A549 (cell line): ENCODE results near the gene PAK4. TPM values are rescaled to one million over a fixed set of nuclear protein-coding genes. Genes with fewer than 3 reads are reported as not detected.

Source experiments
- ATAC-seq, 2 experiments: fragments of 200-7000 bp in 1 of 2; fragments of >200 bp in 1 of 2; cut with Nextera tagmentation in 1 of 2; cut with Tn5 transposase in 1 of 2; 3 replicates each; pipeline versions ENCODE4 v1.8.0 to v1.9.1; 2018 to 2020; ENCODE audit warnings: mild to moderate bottlenecking in 1 of 2, moderate library complexity in 1 of 2
- CTCF ChIA-PET: fragments of 300-600 bp; sonication (Branson Sonifier 250); formaldehyde crosslinking; extraction: SDS; loops from one replicate; lab custom pipeline; 2021; ENCODE audit warnings: antibody characterized with exemption, inconsistent platforms; lab: Yijun Ruan, JAX
- POLR2A ChIA-PET: fragments of 350-600 bp; formaldehyde crosslinking; extraction: SDS; loops from one replicate; lab custom pipeline; 2021; ENCODE audit warnings: antibody characterized with exemption, inconsistent platforms; lab: Yijun Ruan, JAX
- DNase-seq, 2 experiments: peaks; one replicate each; pipeline versions ENCODE4 v3.0.0 to v3.0.0-alpha.2; 2011 to 2016; ENCODE audit warnings: low read depth in 1 of 2, low spot score in 1 of 2
- FAIRE-seq: peaks from 2 replicates; lab custom pipeline; 2011; peaks lifted over from hg19 to GRCh38; lab: Jason Lieb, UNC
- H3K27ac ChIP-seq, 2 experiments: fragments of >200 bp; sonication (Bioruptor Twin); formaldehyde crosslinking; 3 replicates each; pipeline ENCODE4 v1.5.1; 2016 to 2017
- H3K4me1 ChIP-seq: fragments of >200 bp; sonication (Bioruptor Twin); formaldehyde crosslinking; 3 replicates; pipeline ENCODE4 v1.6.1; 2016
- H3K4me2 ChIP-seq: fragments of >200 bp; sonication (Bioruptor Twin); formaldehyde crosslinking; 3 replicates; pipeline ENCODE4 v1.6.1; 2016
- H3K4me3 ChIP-seq: fragments of >200 bp; sonication (Bioruptor Twin); formaldehyde crosslinking; 3 replicates; pipeline ENCODE4 v1.5.1; 2016
- H3K9me3 ChIP-seq: fragments of >200 bp; sonication (Bioruptor Twin); formaldehyde crosslinking; 3 replicates; pipeline ENCODE4 v1.6.1; 2016
- ATOH8 ChIP-seq: fragments of 250-450 bp; sonication (Bioruptor Pico); IDR thresholded peaks from 2 replicates; pipeline ENCODE4 v1.5.0; 2020; ENCODE audit warnings: low read depth, mild to moderate bottlenecking, moderate library complexity
- BCL3 ChIP-seq: fragments of >200 bp; sonication (Bioruptor Twin); formaldehyde crosslinking; IDR thresholded peaks from 3 replicates; pipeline ENCODE4 v1.6.1; 2016
- CBX8 ChIP-seq: fragments of 200-600 bp; sonication (generic); IDR thresholded peaks from 2 replicates; pipeline ENCODE4 v1.6.1; 2016
- CEBPB ChIP-seq, 2 experiments: fragments of >200 bp in 1 of 2; sonication (Bioruptor Twin) in 1 of 2; formaldehyde crosslinking in 1 of 2; IDR thresholded peaks; 2 replicates each; pipeline ENCODE4 v1.6.1; 2012 to 2016
- CTCF ChIP-seq: fragments of >200 bp; sonication (Bioruptor Twin); formaldehyde crosslinking; IDR thresholded peaks from 3 replicates; pipeline ENCODE4 v1.5.1; 2016
- EHF ChIP-seq: fragments of 250-450 bp; sonication (Bioruptor Pico); IDR thresholded peaks from 2 replicates; pipeline ENCODE4 v1.5.0; 2020; ENCODE audit warnings: mild to moderate bottlenecking
- HEYL ChIP-seq: fragments of 250-450 bp; sonication (Bioruptor Pico); IDR thresholded peaks from 2 replicates; pipeline ENCODE4 v1.8.0; 2021; ENCODE audit warnings: mild to moderate bottlenecking, moderate library complexity
- HOXA7 ChIP-seq: fragments of 250-450 bp; sonication (Bioruptor Pico); IDR thresholded peaks from 2 replicates; pipeline ENCODE4 v1.5.0; 2020; ENCODE audit warnings: mild to moderate bottlenecking, moderate library complexity
- HOXB13 ChIP-seq: fragments of 250-450 bp; sonication (Bioruptor Pico); IDR thresholded peaks from 2 replicates; pipeline ENCODE4 v1.5.0; 2020; ENCODE audit warnings: low read depth, mild to moderate bottlenecking, moderate library complexity
- HOXB5 ChIP-seq: fragments of 250-450 bp; sonication (Bioruptor Pico); IDR thresholded peaks from 2 replicates; pipeline ENCODE4 v1.5.0; 2020; ENCODE audit warnings: mild to moderate bottlenecking, moderate library complexity
- JUNB ChIP-seq: fragments of >200 bp; sonication (Bioruptor Twin); formaldehyde crosslinking; IDR thresholded peaks from 2 replicates; pipeline ENCODE4 v1.6.1; 2016
- KDM5A ChIP-seq: fragments of 200-600 bp; sonication (generic); IDR thresholded peaks from 2 replicates; pipeline ENCODE4 v1.6.1; 2016; ENCODE audit warnings: antibody characterized with exemption, mild to moderate bottlenecking
- POLR2AphosphoS2 ChIP-seq: conservative IDR thresholded peaks from 2 replicates; pipeline ENCODE4 v1.6.1; 2012; ENCODE audit warnings: low read length, improper control_type of control experiment, inconsistent platforms
- RAD21 ChIP-seq, 2 experiments: fragments of >200 bp in 1 of 2; sonication (Bioruptor Twin) in 1 of 2; formaldehyde crosslinking in 1 of 2; IDR thresholded peaks in 1 of 2; conservative IDR thresholded peaks in 1 of 2; 2 replicates in 1 of 2; 3 replicates in 1 of 2; pipeline ENCODE4 v1.6.1; 2012 to 2018; ENCODE audit warnings: inconsistent platforms in 1 of 2
- REST ChIP-seq: fragments of 200-600 bp; sonication (generic); IDR thresholded peaks from 2 replicates; pipeline ENCODE4 v1.6.1; 2016; ENCODE audit warnings: antibody characterized with exemption, mild to moderate bottlenecking, moderate library complexity
- SMC3 ChIP-seq: fragments of >200 bp; sonication (Bioruptor Twin); formaldehyde crosslinking; IDR thresholded peaks from 3 replicates; pipeline ENCODE4 v1.6.1; 2018; ENCODE audit warnings: inconsistent platforms
- SREBF2 ChIP-seq: fragments of 450-650 bp; IDR thresholded peaks from 2 replicates; pipeline ENCODE4 v1.6.1; 2014; ENCODE audit warnings: mild to moderate bottlenecking, moderate library complexity
- USF2 ChIP-seq: fragments of 450-650 bp; IDR thresholded peaks from 2 replicates; pipeline ENCODE4 v1.6.1; 2014; ENCODE audit warnings: antibody characterized with exemption
- ZSCAN20 ChIP-seq: fragments of 250-450 bp; sonication (Bioruptor Pico); IDR thresholded peaks from 2 replicates; pipeline ENCODE4 v1.8.0; 2022; ENCODE audit warnings: mild to moderate bottlenecking, moderate library complexity
- WGBS: methylation state at CpG from one replicate; pipeline ENCODE4 v1.1.6; 2017; ENCODE audit errors: missing lambda C conversion rate; 5-methylcytosine and 5-hydroxymethylcytosine counted together
- polyA plus RNA-seq, 4 experiments: library from polyadenylated mRNA; depleted of rRNA in 3 of 4; stranded (reverse); fragments of >200 nt; fragmentation: RNase III in 1 of 4; extraction: RNeasy Plus Mini Kit Qiagen cat#74134 plus additional on column Dnase treatment in 1 of 4; gene quantifications; 2 replicates in 3 of 4; 3 replicates in 1 of 4; pipeline ENCODE4 v1.2.3, GENCODE V29; 2011 to 2017

PAK4 gene
- polyA plus RNA-seq, 2 of the 4 experiments (the other 2 are of a cell fraction), result 42.9 to 84.2 TPM

GRCh38 chr19:39172700-39173501 lies 47.3 kb downstream of the PAK4 start:
- 90% methylated on average over 44 of the region's 45 CpGs for WGBS
- TF ChIP-seq ATOH8 (CRISPR knock-in tag), result no peak
- TF ChIP-seq EHF (CRISPR knock-in tag), result no peak
- TF ChIP-seq CBX8, result no peak
- no peak for TF ChIP-seq HOXA7 (CRISPR knock-in tag)
- no peak for TF ChIP-seq REST
- TF ChIP-seq SREBF2, result no peak
- no peak for TF ChIP-seq HEYL (CRISPR knock-in tag)
- TF ChIP-seq CTCF, result no peak
- TF ChIP-seq HOXB5 (CRISPR knock-in tag), result no peak
- TF ChIP-seq CEBPB (IDR thresholded peaks at IDR 0.05), result no peak
- TF ChIP-seq RAD21 (conservative IDR thresholded peaks at IDR 0.05 in 1 of 2, IDR thresholded peaks at IDR 0.05 in 1 of 2), result no peak
- TF ChIP-seq POLR2AphosphoS2, result no peak
- TF ChIP-seq BCL3, result no peak
- TF ChIP-seq KDM5A, result no peak
- TF ChIP-seq JUNB, result no peak
- TF ChIP-seq HOXB13 (CRISPR knock-in tag), result no peak
- TF ChIP-seq ZSCAN20 (CRISPR knock-in tag), result no peak
- no peak for TF ChIP-seq USF2
- TF ChIP-seq SMC3, result no peak
- FAIRE-seq (no peak), DNase-seq (no peak), ATAC-seq (no peak)
- Histone ChIP-seq H3K4me1 (no peaks in the 10 kb centered on the region), H3K9me3 (no peaks in the 10 kb centered on the region), H3K27ac (no peak overlapping the region), H3K4me3 (no peak overlapping the region), H3K4me2 (no peak overlapping the region)
- ChIA-PET CTCF (interaction anchor here (0.9 to 5.6 kb wide), 4 partner anchors 15 to 211 kb away, joined by 4 to 55 read pairs (median 6); no protein-coding TSS in a partner anchor), POLR2A (no interaction called here)
